ENCODE results near the gene SHANK2.

SHANK2 gene

GRCh38 chr11:71268706-71269321 lies 16.4 kb upstream of the SHANK2 start:
- no peak for DNase-seq

- DNase-seq: no peak
Measured at GRCh38 chr11:71267807-71268421, 15.5 kb upstream of the SHANK2 start.

DNA sequence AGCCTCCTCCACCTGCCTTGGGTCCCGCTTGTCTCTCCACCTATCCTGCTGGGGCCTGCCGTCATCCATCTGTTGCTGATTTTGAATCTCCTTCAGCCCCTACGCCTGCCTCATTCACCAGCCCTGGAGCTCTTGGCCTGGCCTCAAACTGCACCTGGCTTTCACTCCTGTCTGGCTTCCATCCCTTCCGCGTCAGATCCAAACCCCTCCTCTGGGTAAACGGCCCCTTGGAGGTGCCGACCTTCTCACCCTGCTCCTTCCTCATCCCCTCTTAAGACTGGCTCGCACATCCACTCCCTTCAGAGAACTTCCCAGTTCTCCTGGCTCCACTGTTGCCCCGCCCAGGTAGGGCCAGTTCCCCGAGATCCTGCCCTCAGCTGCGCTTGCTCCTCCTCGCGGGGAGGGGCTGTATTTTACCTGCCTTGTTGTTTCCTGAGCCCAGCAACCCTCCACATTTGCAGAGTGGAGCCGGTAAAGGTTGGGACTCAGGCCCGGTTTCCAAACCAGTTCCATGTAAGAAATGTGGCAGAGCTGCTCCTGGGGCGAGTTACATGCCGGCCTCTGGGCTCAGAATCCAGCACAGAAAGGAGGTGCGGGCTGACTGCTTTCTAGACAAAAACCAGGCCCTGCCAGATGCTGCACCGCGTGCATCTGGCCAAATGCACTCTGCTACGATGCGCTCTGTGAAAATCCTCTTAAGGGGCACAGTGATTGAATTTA lies 13.9 kb upstream of the SHANK2 start:
- no peak for DNase-seq

GRCh38 chr11:71265559-71266092 lies 13.2 kb upstream of the SHANK2 start:
- DNase-seq: no peak

- DNase-seq: no peak
Measured at GRCh38 chr11:71263386-71263785, 11.0 kb upstream of the SHANK2 start.

- no peak for DNase-seq
Measured at GRCh38 chr11:71255800-71256479, 3.6 kb upstream of the SHANK2 start.

- DNase-seq: no peak
Measured at GRCh38 chr11:71255323-71255722, 2.9 kb upstream of the SHANK2 start.

DNA sequence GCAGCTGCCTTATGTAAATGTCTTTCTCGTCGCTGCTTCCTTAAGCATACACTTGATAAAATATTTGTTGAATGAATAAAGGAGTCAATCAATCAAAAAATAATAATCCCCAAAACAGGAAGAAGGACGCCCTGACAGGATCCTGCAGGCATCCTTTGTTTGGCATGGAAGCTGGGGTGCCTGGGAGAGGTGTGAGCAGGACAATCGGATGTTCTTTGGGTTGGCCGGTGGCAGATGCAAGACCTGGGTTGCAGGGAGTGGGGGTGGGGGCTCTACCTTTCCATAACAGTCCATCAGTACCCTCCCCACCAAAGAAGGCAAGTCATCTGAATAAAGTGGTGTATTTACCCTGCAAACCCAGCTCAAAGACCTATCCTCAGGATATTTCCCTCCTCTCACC lies 1.4 kb upstream of the SHANK2 start:
- no peak for DNase-seq

DNA sequence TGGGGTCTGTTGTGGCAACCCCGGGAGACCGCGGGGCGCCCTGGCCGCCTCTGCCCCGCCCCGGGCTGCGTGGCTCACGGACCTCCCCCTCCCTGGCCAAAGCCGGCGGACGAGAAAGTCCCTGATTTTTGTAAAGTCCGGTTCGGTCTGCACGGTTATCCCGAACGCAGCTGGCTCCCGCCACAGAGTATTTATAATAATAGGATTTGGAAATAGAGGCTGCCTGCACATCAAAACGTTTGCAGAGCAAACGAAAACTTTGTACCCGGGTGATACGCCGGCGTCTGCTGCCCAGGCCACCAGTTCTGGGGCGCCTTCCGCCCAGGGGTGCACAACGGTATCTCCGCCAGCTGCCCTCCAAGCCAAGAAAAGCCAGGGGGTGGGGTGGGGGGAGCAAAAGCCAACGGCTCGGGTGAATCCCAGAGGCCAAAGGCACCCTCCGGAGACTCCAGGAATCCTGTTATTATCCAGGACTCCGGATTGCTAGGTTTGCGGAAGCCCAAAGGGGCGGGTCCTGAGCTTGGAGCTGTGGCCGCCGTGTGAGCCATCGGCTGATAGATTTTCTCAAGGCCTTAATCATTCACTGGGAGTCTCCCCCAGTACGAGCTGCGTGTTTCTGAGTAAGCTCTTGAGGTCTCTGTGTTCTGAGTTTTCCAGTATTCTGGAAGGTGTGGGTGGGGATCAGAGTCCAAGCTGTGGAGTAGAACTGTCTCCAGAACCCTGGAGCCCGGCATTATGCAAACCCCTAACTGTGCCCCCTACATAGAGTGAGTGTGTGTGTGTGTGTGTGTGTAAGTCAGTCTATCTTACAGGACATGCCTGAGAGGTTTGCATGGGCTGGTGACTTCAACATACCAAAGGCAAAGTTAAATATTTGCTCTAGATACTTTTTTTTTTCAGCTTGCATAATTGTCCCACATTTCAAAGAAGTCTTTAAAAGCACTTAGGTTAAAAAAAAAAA lies 673 bp upstream of the SHANK2 start:
- DNase-seq: no peak

DNA sequence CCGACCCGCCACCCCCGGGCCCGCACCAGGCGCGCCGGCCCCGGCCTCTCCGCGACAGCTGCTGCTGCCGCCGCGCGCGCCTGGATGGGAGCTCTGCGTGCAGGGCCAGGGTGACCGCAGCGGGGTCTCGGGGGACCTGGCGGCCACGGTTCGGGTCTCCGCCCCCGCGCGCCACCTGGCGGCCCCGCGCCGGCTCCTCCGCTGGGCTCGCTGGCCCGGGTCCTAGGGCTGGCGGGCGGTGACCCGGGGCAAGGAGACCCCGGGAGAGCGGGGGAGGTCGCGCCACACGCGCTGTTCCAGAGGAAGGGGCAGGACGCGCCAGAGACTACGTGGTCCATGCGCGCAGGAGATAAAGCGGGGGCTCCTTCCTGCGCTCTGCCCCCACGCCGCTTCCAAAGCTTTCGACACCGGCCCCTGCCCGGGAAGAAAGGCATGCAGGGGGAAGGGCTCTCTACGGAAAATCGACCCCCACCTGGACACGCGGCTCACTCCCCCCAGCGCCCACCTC lies 562 bp downstream of the SHANK2 start:
- no peak for DNase-seq

DNA sequence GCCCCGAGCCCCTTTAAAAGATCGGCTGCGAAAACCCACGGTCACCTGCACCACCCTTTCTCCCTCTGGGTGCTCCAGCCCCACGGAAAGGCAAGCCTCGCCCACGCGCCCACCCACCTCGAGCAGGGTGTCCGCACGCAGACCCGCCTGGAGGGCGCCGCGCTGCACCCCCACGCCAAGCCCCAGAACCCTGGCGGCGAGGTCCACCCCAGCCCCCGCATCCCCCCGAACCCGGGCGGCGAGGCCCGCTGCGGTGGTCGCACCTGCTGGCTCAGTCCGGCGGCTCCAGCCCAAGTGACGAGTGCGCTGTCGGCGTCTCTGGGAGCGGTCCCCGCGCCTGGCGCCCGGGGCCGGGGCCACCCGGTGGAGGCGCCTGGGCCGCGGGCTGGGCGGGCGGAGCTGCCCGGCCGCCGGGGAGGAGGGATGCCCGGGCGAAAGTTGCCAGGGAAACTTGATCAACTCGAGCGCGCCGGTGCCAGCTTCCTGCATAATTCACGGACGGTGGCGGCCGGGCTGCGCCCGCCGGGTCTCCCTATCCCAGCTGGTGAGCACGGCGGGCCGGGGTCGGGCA lies 1.1 kb downstream of the SHANK2 start:
- no peak for DNase-seq

GRCh38 chr11:71250523-71251150 lies 1.7 kb downstream of the SHANK2 start:
- no peak for DNase-seq

- no peak for DNase-seq
Measured at GRCh38 chr11:71249301-71249700, 3.1 kb downstream of the SHANK2 start.

- DNase-seq: no peak
Measured at GRCh38 chr11:71248656-71249055, 3.7 kb downstream of the SHANK2 start.

DNA sequence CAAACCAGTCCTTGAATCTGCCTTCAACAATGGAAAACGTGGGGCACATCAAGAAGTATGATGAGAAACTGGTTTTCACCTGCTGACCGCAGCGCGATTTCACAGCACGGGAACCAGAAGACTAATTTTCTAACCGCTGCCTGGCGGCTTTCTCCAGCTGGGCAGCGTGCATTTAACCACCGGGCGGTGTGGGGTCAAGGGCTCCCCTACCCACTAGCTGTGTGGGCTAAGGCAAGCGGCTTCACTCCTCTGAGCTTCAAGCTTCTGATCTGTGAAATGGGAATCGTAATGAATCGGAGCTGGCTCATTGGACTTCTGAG lies 4.2 kb downstream of the SHANK2 start:
- no peak for DNase-seq

GRCh38 chr11:71247551-71248250 lies 4.7 kb downstream of the SHANK2 start:
- no peak for DNase-seq

DNA sequence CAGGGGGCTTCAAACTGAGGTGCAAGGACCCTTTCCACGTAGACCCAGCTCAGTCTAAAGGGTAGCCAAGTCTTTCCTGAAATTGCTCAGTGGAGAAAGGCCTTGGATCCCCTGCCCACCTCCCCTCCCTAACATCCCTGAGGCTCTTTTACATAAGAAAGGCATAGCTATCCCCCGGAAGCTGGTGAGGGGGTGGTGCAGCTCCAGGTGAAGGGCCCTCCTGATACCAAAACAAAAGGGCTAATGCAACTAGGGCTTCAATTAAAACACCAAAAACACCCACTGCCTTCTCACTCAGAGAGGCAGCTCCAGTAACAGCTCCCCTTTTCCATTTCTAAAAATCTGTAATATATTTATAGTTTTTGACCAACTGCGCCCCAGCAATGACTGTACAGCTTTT lies 5.8 kb downstream of the SHANK2 start:
- DNase-seq: no peak

GRCh38 chr11:71245601-71246391 lies 6.6 kb downstream of the SHANK2 start:
- DNase-seq: no peak

- no peak for DNase-seq
Measured at GRCh38 chr11:71244116-71244810, 8.1 kb downstream of the SHANK2 start.
